Measurements from ENCODE around the gene CREB3L4. TPM values are rescaled to one million over a fixed set of nuclear protein-coding genes. Genes with fewer than 3 reads are reported as not detected.

The CREB3L4 gene
- total and polyA plus RNA-seq, 2 of the 13 experiments (the other 11 are each of a cell fraction or from before 2014, with no cell fraction given): 9.9 to 18.7 TPM

DNA sequence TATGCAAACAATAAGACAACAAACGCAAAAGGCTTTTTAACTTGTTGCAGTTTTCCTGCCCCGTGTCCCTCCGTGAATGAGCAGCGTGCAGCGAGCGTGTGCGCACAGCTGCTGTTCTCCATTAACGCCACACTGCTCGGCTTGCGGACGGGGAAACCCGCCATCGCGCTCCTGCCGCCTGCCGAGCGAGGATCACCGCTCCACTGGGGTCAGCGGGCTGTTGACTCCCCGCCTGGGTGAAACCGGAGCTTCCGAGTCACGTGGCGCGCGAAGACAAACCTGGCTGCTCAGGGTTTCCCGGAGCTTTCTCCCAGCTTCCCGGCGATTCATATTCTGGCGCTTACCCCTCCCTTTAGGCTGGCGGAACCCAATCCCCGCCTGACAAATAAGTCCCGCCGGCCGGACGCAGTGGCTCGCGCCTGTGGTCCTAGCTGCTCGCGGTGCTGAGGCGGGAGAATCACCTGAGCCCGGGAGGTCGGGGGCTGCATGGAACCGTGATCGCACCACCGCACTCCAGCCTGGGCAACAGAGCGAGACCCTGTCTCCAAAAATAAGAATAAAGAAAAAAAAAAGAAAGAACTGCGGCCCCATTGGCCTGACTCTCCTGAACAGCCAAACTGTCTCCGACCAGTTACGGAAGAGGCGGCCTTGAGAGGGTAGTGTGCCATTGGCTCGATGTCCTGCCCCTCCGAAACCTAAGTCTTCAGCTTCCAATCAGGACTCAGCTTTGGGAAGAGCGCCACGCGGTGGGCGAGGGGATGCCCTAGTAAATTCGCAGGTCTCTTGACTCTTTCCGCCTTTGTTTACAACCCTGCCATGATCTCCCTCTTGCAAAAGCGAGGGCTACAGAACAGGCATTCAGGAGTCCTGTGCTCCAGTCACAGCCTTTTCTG lies at the start of gene CREB3L4 (continued):
- TF ChIP-seq THAP7 (CRISPR knock-in tag; IDR thresholded peaks at IDR 0.05): peak; percentile 68
- peak; percentile 85; the same call in 1 of the 2 replicates for TF ChIP-seq ZNF430 (CRISPR knock-in tag; IDR thresholded peaks at IDR 0.05)
- TF ChIP-seq NKX3-1 (CRISPR knock-in tag; IDR thresholded peaks at IDR 0.05): 0 out of 2 replicates have a peak, but pooled peaks have one; percentile 43
- TF ChIP-seq PTBP1 (IDR thresholded peaks at IDR 0.05; ENCODE audit: low read depth, low read length, poor library complexity, severe bottlenecking): no peak
- no peak for TF ChIP-seq HDAC6 (IDR thresholded peaks at IDR 0.05; ENCODE audit: low read depth, low read length)
- TF ChIP-seq NFIB (CRISPR knock-in tag; IDR thresholded peaks at IDR 0.05; ENCODE audit: borderline replicate concordance): no peak
- TF ChIP-seq, protein P1, sequence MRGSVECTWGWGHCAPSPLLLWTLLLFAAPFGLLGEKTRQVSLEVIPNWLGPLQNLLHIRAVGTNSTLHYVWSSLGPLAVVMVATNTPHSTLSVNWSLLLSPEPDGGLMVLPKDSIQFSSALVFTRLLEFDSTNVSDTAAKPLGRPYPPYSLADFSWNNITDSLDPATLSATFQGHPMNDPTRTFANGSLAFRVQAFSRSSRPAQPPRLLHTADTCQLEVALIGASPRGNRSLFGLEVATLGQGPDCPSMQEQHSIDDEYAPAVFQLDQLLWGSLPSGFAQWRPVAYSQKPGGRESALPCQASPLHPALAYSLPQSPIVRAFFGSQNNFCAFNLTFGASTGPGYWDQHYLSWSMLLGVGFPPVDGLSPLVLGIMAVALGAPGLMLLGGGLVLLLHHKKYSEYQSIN (CRISPR knock-in tag; IDR thresholded peaks at IDR 0.05; ENCODE audit: borderline replicate concordance): no peak
- TF ChIP-seq ZNF337 (CRISPR knock-in tag; IDR thresholded peaks at IDR 0.05; ENCODE audit: borderline replicate concordance, low read depth): peak; percentile 47; the same call in 1 of the 2 replicates
- TF ChIP-seq ZNF577 (CRISPR knock-in tag; IDR thresholded peaks at IDR 0.05; ENCODE audit: borderline replicate concordance, low read depth): no peak
- no peak for TF ChIP-seq HIC2 (CRISPR knock-in tag; IDR thresholded peaks at IDR 0.05; ENCODE audit: low read depth)
- TF ChIP-seq E2F5 (CRISPR knock-in tag; conservative IDR thresholded peaks at IDR 0.05): no peak; the same call in 1 of the 2 replicates
- TF ChIP-seq ZMYM4 (CRISPR knock-in tag; IDR thresholded peaks at IDR 0.05): peak; percentile 20; the same call in 1 of the 2 replicates
- TF ChIP-seq ZNF136 (CRISPR knock-in tag; IDR thresholded peaks at IDR 0.05; ENCODE audit: low read depth): no peak
- 0 out of 2 replicates have a peak, but pooled peaks have one; percentile 14 for TF ChIP-seq MAFF (IDR thresholded peaks at IDR 0.05; ENCODE audit: low read depth, low read length)
- TF ChIP-seq ZNF574 (CRISPR knock-in tag; IDR thresholded peaks at IDR 0.05): peak; percentile 83
- TF ChIP-seq ARNT (IDR thresholded peaks at IDR 0.05): no peak
- TF ChIP-seq, protein P2, sequence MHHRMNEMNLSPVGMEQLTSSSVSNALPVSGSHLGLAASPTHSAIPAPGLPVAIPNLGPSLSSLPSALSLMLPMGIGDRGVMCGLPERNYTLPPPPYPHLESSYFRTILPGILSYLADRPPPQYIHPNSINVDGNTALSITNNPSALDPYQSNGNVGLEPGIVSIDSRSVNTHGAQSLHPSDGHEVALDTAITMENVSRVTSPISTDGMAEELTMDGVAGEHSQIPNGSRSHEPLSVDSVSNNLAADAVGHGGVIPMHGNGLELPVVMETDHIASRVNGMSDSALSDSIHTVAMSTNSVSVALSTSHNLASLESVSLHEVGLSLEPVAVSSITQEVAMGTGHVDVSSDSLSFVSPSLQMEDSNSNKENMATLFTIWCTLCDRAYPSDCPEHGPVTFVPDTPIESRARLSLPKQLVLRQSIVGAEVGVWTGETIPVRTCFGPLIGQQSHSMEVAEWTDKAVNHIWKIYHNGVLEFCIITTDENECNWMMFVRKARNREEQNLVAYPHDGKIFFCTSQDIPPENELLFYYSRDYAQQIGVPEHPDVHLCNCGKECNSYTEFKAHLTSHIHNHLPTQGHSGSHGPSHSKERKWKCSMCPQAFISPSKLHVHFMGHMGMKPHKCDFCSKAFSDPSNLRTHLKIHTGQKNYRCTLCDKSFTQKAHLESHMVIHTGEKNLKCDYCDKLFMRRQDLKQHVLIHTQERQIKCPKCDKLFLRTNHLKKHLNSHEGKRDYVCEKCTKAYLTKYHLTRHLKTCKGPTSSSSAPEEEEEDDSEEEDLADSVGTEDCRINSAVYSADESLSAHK (CRISPR knock-in tag; IDR thresholded peaks at IDR 0.05; ENCODE audit: borderline replicate concordance): no peak
- peak; percentile 71 for TF ChIP-seq SPEN (CRISPR knock-in tag; IDR thresholded peaks at IDR 0.05; ENCODE audit: low read depth)

All from HepG2 (cell line).